ENCODE results near the gene PRKACG. TPM values are rescaled to one million over a fixed set of nuclear protein-coding genes. Genes with fewer than 3 reads are reported as not detected.

The PRKACG gene
- total and polyA plus RNA-seq, 2 of the 8 experiments (the other 6 are each of a cell fraction or from before 2014, with no cell fraction given) = not detected

Other genes starting within 250 kb of the PRKACG start
- gene FXN, start 21.6 kb upstream of the PRKACG start, total RNA-seq (2021; fragmentation: NEBNext Ultra II Directional; extraction: Animal tissue kit (Norgen Biotek cat#: 25700)) = 37.5 and 41.6 TPM in 2 replicates
- 24.0 and 34.2 TPM in 2 replicates for gene FXN, start 21.6 kb upstream of the PRKACG start, polyA plus RNA-seq (2011; rRNA removed)
- 135 and 137 TPM in 2 replicates for gene TJP2, start 160.2 kb upstream of the PRKACG start, total RNA-seq (2021; fragmentation: NEBNext Ultra II Directional; extraction: Animal tissue kit (Norgen Biotek cat#: 25700))
- 51.7 and 54.9 TPM in 2 replicates for gene TJP2, start 160.2 kb upstream of the PRKACG start, polyA plus RNA-seq (2011; rRNA removed)

Measured in H1 (cell line).